Loucy (cell line): Measurements from ENCODE around the gene EPB41.

Experiments used
- CTCF ChIP-seq: fragments of 200-600 bp; sonication (generic); conservative IDR thresholded peaks from 2 replicates; pipeline ENCODE4 v1.5.1; 2014; ENCODE audit warnings: mild to moderate bottlenecking, antibody characterized with exemption, low read length
- EZH2phosphoT487 ChIP-seq: fragments of 200-600 bp; IDR thresholded peaks from 2 replicates; pipeline ENCODE4 v1.6.1; 2018; ENCODE audit warnings: antibody characterized with exemption, mild to moderate bottlenecking, moderate library complexity, borderline replicate concordance

- TF ChIP-seq CTCF (no peak), EZH2phosphoT487 (no peak)
Measured at GRCh38 chr1:29057700-29058099, 143.3 kb downstream of the EPB41 start.
